HL-60 (cell line): ENCODE measurements around the gene FSTL4.

Experiments
- GABPA ChIP-seq: IDR thresholded peaks from 2 replicates; pipeline ENCODE4 v1.6.1; 2012; ENCODE audit warnings: low read depth
- TF ChIP-seq, protein P1 (sequence below): IDR thresholded peaks from one replicate; pipeline ENCODE4 v1.5.1; 2011; ENCODE audit warnings: low read length, control low read depth, inconsistent platforms; ENCODE audit not compliant: insufficient read depth

DNA sequence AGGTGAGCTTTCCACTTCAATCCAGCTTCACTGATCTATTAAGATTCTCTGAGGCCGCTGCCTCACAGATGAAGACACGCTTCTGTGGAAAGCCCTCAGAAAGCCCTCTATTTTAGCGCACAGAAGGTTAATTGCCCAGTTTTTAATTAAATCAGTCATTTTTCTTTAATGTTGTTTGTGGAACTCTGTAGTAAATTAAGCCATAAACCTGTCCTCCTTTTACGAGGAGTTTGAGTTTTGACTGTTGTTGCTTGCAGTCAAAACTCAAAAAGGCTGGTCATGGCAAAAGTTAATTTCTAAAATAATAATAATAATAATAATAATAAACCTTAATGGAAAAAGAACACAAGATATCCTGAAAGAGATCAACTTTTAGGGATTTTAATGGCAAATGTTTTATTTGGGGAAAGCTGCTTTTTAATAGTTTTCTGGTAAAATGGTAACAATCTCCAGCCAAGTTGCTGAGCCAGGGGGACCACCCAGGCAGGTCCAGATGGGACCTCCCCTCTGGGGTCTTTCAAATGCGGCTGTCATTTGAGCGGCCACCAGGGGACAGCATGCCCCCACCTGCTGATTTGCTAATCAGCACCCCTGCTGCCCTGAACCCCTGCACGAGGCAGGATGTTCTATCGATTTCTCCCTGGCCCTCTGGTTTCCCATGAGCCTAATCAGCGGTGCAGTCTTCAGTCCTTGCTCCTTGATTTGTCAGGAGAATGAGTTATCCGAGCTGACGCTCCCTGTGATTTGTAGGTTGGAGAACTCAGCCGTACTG lies 247.2 kb downstream of the FSTL4 start:
- TF ChIP-seq, protein P1, sequence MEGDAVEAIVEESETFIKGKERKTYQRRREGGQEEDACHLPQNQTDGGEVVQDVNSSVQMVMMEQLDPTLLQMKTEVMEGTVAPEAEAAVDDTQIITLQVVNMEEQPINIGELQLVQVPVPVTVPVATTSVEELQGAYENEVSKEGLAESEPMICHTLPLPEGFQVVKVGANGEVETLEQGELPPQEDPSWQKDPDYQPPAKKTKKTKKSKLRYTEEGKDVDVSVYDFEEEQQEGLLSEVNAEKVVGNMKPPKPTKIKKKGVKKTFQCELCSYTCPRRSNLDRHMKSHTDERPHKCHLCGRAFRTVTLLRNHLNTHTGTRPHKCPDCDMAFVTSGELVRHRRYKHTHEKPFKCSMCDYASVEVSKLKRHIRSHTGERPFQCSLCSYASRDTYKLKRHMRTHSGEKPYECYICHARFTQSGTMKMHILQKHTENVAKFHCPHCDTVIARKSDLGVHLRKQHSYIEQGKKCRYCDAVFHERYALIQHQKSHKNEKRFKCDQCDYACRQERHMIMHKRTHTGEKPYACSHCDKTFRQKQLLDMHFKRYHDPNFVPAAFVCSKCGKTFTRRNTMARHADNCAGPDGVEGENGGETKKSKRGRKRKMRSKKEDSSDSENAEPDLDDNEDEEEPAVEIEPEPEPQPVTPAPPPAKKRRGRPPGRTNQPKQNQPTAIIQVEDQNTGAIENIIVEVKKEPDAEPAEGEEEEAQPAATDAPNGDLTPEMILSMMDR = no peak
- TF ChIP-seq GABPA = no peak
